Activated CD4-positive, alpha-beta T cell treated with anti-CD3 and anti-CD28 coated beads, Interleukin-2, amount 10 ng/mL, durations not matched to agents 7 days and 5 days (primary cell): Measurements from ENCODE around the gene GPX7. TPM values are rescaled to one million over a fixed set of nuclear protein-coding genes. Genes with fewer than 3 reads are reported as not detected.
"Not testable (repeated sequence)": the region's sequence is repeated elsewhere in the genome, so short reads cannot be mapped to it uniquely, and the experiment has no call there.

Experiments used
- CTCF ChIA-PET: fragments of 350-600 bp; sonication (Branson Sonifier 250); formaldehyde crosslinking; loops from one replicate; lab custom pipeline; 2021; ENCODE audit warnings: antibody characterized with exemption; lab: Charles Lee
- POLR2A ChIA-PET: fragments of 350-600 bp; sonication (Branson Sonifier 250); formaldehyde crosslinking; loops from one replicate; lab custom pipeline; 2021; ENCODE audit warnings: antibody characterized with exemption; lab: Charles Lee
- DNase-seq: peaks from one replicate; pipeline ENCODE4 v3.0.0-alpha.2; 2020
- H3K27ac Mint-ChIP-seq: one replicate; pipeline ENCODE4 v1.8.0; 2021; ENCODE audit warnings: mild to moderate bottlenecking, moderate library complexity, mixed read lengths
- H3K27me3 Mint-ChIP-seq: one replicate; pipeline ENCODE4 v1.8.0; 2021; ENCODE audit warnings: mixed read lengths
- H3K36me3 Mint-ChIP-seq: one replicate; pipeline ENCODE4 v1.8.0; 2021; ENCODE audit warnings: low read depth, mixed read lengths
- H3K4me1 Mint-ChIP-seq: one replicate; pipeline ENCODE4 v1.8.0; 2021; ENCODE audit warnings: mixed read lengths
- H3K4me3 Mint-ChIP-seq: one replicate; pipeline ENCODE4 v1.8.0; 2021; ENCODE audit warnings: mild to moderate bottlenecking, moderate library complexity, mixed read lengths
- H3K9me3 Mint-ChIP-seq: one replicate; pipeline ENCODE4 v1.8.0; 2021; ENCODE audit warnings: mixed read lengths
- total RNA-seq, 2 experiments: library from RNA; stranded (reverse); gene quantifications; one replicate each; pipeline ENCODE4 v1.2.3, GENCODE V29; 2021

GPX7 gene
- total RNA-seq, 2 experiments from 2014 or later: 20.3 to 22.8 TPM

GRCh38 chr1:52569449-52570210 is 32.5 kb upstream of the GPX7 start:
- peak overlapping the region; percentile 16 for H3K27ac Mint-ChIP-seq
- ChIA-PET CTCF (interaction anchor here (0.6 to 0.8 kb wide), 2 partner anchors 21 to 177 kb away, joined by 3 read pairs; no protein-coding TSS in a partner anchor), POLR2A (interaction anchor here (0.7 kb wide), 1 partner anchor 352 kb away, joined by 3 read pairs; the partner anchor contains the start of gene ECHDC2)
- H3K9me3 Mint-ChIP-seq: no peaks in the 10 kb centered on the region
- no peaks in the 10 kb centered on the region for H3K36me3 Mint-ChIP-seq
- no peak for DNase-seq
- H3K27me3 Mint-ChIP-seq: peaks cover 2% of the 10 kb centered on the region
- no peak overlapping the region for H3K4me3 Mint-ChIP-seq
- peaks cover 16% of the 10 kb centered on the region for H3K4me1 Mint-ChIP-seq

DNA sequence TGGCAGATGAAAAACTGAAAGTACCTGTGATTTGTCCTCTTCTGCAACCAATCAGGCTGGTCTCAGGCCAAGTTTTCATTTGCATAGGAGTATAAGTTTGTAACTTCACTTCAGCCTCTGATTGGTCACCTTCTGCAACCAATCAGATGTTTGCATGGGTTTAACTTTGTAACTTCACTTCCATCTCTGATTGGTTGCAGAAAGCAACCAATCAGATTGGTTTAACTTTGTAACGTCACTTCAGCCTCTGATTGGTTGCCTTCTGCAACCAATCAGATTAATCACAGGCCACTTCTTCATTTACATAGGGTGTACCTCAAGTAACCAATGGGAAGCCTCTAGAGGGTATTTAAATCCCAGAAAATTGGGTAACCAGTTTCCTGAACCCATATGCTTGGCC is 30.4 kb upstream of the GPX7 start:
- no peak overlapping the region for H3K4me3 Mint-ChIP-seq
- H3K27ac Mint-ChIP-seq: no peak overlapping the region
- H3K4me1 Mint-ChIP-seq: peaks cover 16% of the 10 kb centered on the region
- ChIA-PET POLR2A (no interaction called here), CTCF (no interaction called here)
- peaks cover 2% of the 10 kb centered on the region for H3K27me3 Mint-ChIP-seq
- DNase-seq: peak; percentile 9
- H3K36me3 Mint-ChIP-seq: no peaks in the 10 kb centered on the region
- no peaks in the 10 kb centered on the region for H3K9me3 Mint-ChIP-seq

GRCh38 chr1:52572387-52572786 is 29.8 kb upstream of the GPX7 start:
- Mint-ChIP-seq H3K27me3 (peaks cover 2% of the 10 kb centered on the region), H3K4me1 (peaks cover 16% of the 10 kb centered on the region), H3K9me3 (no peaks in the 10 kb centered on the region), H3K27ac (peak overlapping the region; percentile 38), H3K36me3 (no peaks in the 10 kb centered on the region), H3K4me3 (no peak overlapping the region)
- ChIA-PET POLR2A (no interaction called here), CTCF (no interaction called here)
- no peak for DNase-seq

DNA sequence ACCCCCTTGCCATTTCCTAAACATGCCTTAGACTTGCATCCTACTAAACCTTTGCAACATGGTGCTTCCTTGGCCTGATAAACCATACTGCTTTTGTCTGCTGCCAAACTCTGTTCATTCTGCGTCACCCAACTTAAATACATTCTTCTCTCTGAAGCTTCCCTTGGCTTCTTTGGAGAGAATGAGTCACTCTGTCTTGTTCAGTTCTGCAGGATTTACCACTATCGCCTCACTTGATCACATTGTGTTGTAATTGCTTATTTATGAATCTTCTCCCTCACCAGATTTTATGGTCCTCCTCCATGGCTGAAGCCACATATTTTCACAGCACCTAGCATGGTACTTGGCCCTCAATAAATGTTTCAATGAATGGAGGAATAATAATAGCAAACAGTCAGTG is 27.6 kb upstream of the GPX7 start:
- POLR2A ChIA-PET: no interaction called here
- peaks cover 9% of the 10 kb centered on the region for H3K9me3 Mint-ChIP-seq
- H3K4me3 Mint-ChIP-seq: no peak overlapping the region
- CTCF ChIA-PET: interaction anchor here (1.9 kb wide), 1 partner anchor 21 kb away, joined by 5 read pairs; the partner anchor contains the start of gene TUT4
- no peak for DNase-seq
- peaks cover 8% of the 10 kb centered on the region for H3K36me3 Mint-ChIP-seq
- H3K27me3 Mint-ChIP-seq: no peaks in the 10 kb centered on the region
- H3K4me1 Mint-ChIP-seq: peaks cover 17% of the 10 kb centered on the region
- H3K27ac Mint-ChIP-seq: no peak overlapping the region

GRCh38 chr1:52576074-52576473 is 26.1 kb upstream of the GPX7 start:
- DNase-seq: no peak
- ChIA-PET POLR2A (no interaction called here), CTCF (interaction anchor here (1.0 kb wide), 2 partner anchors 10 to 39 kb away, joined by 3 read pairs; no protein-coding TSS in a partner anchor)
- no peaks in the 10 kb centered on the region for H3K27me3 Mint-ChIP-seq
- peaks cover 8% of the 10 kb centered on the region for H3K36me3 Mint-ChIP-seq
- no peak overlapping the region for H3K4me3 Mint-ChIP-seq
- H3K9me3 Mint-ChIP-seq: peaks cover 9% of the 10 kb centered on the region
- H3K4me1 Mint-ChIP-seq: peaks cover 17% of the 10 kb centered on the region
- H3K27ac Mint-ChIP-seq: no peak overlapping the region

GRCh38 chr1:52578066-52578465 is 24.1 kb upstream of the GPX7 start:
- POLR2A ChIA-PET: not testable (repeated sequence)
- CTCF ChIA-PET: interaction anchor here (0.7 kb wide), 1 partner anchor 24 kb away, joined by 7 read pairs; no protein-coding TSS in a partner anchor

GRCh38 chr1:52579415-52579814 is 22.8 kb upstream of the GPX7 start:
- POLR2A ChIA-PET: no interaction called here
- H3K36me3 Mint-ChIP-seq: peaks cover 8% of the 10 kb centered on the region
- no peaks in the 10 kb centered on the region for H3K27me3 Mint-ChIP-seq
- H3K9me3 Mint-ChIP-seq: peaks cover 9% of the 10 kb centered on the region
- H3K4me1 Mint-ChIP-seq: peaks cover 14% of the 10 kb centered on the region
- CTCF ChIA-PET: interaction anchor here (0.6 to 1.2 kb wide), 3 partner anchors 27 to 375 kb away, joined by 3 to 5 read pairs (median 4); no protein-coding TSS in a partner anchor
- peak overlapping the region; percentile 1 for H3K27ac Mint-ChIP-seq
- H3K4me3 Mint-ChIP-seq: no peak overlapping the region
- no peak for DNase-seq

More at GRCh38 chr1:52578066-52578465, 24.1 kb upstream of the GPX7 start:
- H3K36me3 Mint-ChIP-seq, H3K9me3 Mint-ChIP-seq, H3K27me3 Mint-ChIP-seq, H3K27ac Mint-ChIP-seq, H3K4me3 Mint-ChIP-seq, DNase-seq: not testable (repeated sequence)
- H3K4me1 Mint-ChIP-seq: peaks cover 16% of the 10 kb centered on the region

GRCh38 chr1:52580283-52580682 is 21.9 kb upstream of the GPX7 start:
- H3K27ac Mint-ChIP-seq: no peak overlapping the region
- no peaks in the 10 kb centered on the region for H3K27me3 Mint-ChIP-seq
- H3K36me3 Mint-ChIP-seq: peaks cover 8% of the 10 kb centered on the region
- peaks cover 12% of the 10 kb centered on the region for H3K4me1 Mint-ChIP-seq
- H3K4me3 Mint-ChIP-seq: no peak overlapping the region
- peaks cover 9% of the 10 kb centered on the region for H3K9me3 Mint-ChIP-seq
- CTCF ChIA-PET: interaction anchor here (0.5 kb wide), 1 partner anchor 9 kb away, joined by 3 read pairs; no protein-coding TSS in a partner anchor
- POLR2A ChIA-PET: no interaction called here
- no peak for DNase-seq

- H3K27ac Mint-ChIP-seq: no peak overlapping the region
- H3K27me3 Mint-ChIP-seq: no peaks in the 10 kb centered on the region
- CTCF ChIA-PET: no interaction called here
- H3K36me3 Mint-ChIP-seq: peaks cover 8% of the 10 kb centered on the region
- H3K9me3 Mint-ChIP-seq: peaks cover 9% of the 10 kb centered on the region
- H3K4me1 Mint-ChIP-seq: peaks cover 12% of the 10 kb centered on the region
- no peak for DNase-seq
- H3K4me3 Mint-ChIP-seq: no peak overlapping the region
- POLR2A ChIA-PET: no interaction called here
Observed at GRCh38 chr1:52582116-52582696, 20.0 kb upstream of the GPX7 start.

- H3K36me3 Mint-ChIP-seq: no peaks in the 10 kb centered on the region
- H3K27ac Mint-ChIP-seq: no peak overlapping the region
- no peaks in the 10 kb centered on the region for H3K27me3 Mint-ChIP-seq
- no peaks in the 10 kb centered on the region for H3K4me1 Mint-ChIP-seq
- no peak overlapping the region for H3K4me3 Mint-ChIP-seq
- DNase-seq: no peak
- no peaks in the 10 kb centered on the region for H3K9me3 Mint-ChIP-seq
- ChIA-PET POLR2A (no interaction called here), CTCF (interaction anchor here (0.6 to 1.0 kb wide), 2 partner anchors 14 to 21 kb away, joined by 3 read pairs; no protein-coding TSS in a partner anchor)
Observed at GRCh38 chr1:52585474-52585873, 16.7 kb upstream of the GPX7 start.

GRCh38 chr1:52588027-52588426 is 14.1 kb upstream of the GPX7 start:
- Mint-ChIP-seq H3K36me3 (no peaks in the 10 kb centered on the region), H3K9me3 (no peaks in the 10 kb centered on the region), H3K27me3 (no peaks in the 10 kb centered on the region), H3K27ac (no peak overlapping the region), H3K4me1 (no peaks in the 10 kb centered on the region), H3K4me3 (no peak overlapping the region)
- ChIA-PET CTCF (no interaction called here), POLR2A (no interaction called here)
- no peak for DNase-seq

GRCh38 chr1:52588535-52588934 is 13.6 kb upstream of the GPX7 start:
- no peak for DNase-seq
- no peak overlapping the region for H3K27ac Mint-ChIP-seq
- no peaks in the 10 kb centered on the region for H3K36me3 Mint-ChIP-seq
- H3K9me3 Mint-ChIP-seq: no peaks in the 10 kb centered on the region
- CTCF ChIA-PET: no interaction called here
- H3K4me1 Mint-ChIP-seq: no peaks in the 10 kb centered on the region
- H3K27me3 Mint-ChIP-seq: no peaks in the 10 kb centered on the region
- no peak overlapping the region for H3K4me3 Mint-ChIP-seq
- POLR2A ChIA-PET: no interaction called here

GRCh38 chr1:52590266-52590665 is 11.9 kb upstream of the GPX7 start:
- Mint-ChIP-seq H3K36me3 (no peaks in the 10 kb centered on the region), H3K27ac (no peak overlapping the region), H3K4me3 (no peak overlapping the region), H3K27me3 (no peaks in the 10 kb centered on the region), H3K9me3 (no peaks in the 10 kb centered on the region), H3K4me1 (no peaks in the 10 kb centered on the region)
- ChIA-PET POLR2A (no interaction called here), CTCF (interaction anchor here (0.6 kb wide), 1 partner anchor 469 kb away, joined by 3 read pairs; no protein-coding TSS in a partner anchor)
- no peak for DNase-seq
